ENCODE measurements around the gene DESI2. TPM values are rescaled to one million over a fixed set of nuclear protein-coding genes. Genes with fewer than 3 reads are reported as not detected.

The DESI2 gene
- total RNA-seq, result 10 to 100 TPM; 24.1 to 30.5 (median 25.4) TPM
- 32.2 TPM for total RNA-seq (2013)

- no peaks in the 10 kb centered on the region for H3K9me3 Mint-ChIP-seq
- under 1% methylated on average over 81 of the region's 81 CpGs for WGBS (ENCODE audit: insufficient coverage)
- Histone ChIP-seq H3K4me1 (ENCODE audit: control insufficient read depth, insufficient read depth, low read length) (peaks cover 14% of the 10 kb centered on the region), H3K36me3 (ENCODE audit: control insufficient read depth, insufficient read depth, low read length) (peaks cover 5% of the 10 kb centered on the region), H3K9me3 (ENCODE audit: control insufficient read depth, insufficient read depth, low read length) (no peaks in the 10 kb centered on the region), H3K27me3 (ENCODE audit: control insufficient read depth, insufficient read depth, low read length) (no peaks in the 10 kb centered on the region), H3K4me3 (ENCODE audit: low read length) (peak within 1 kb of the TSS; percentile 90), H3K27ac (ENCODE audit: low read length) (peak within 1 kb of the TSS; percentile 76)
- DNase-seq (peak; percentile 96 to 99), ATAC-seq (peak; percentile 88 to 96 (median 88))
- H3K4me3 Mint-ChIP-seq, result peak within 1 kb of the TSS; percentile 77
- peaks cover 18 to 21% of the 10 kb centered on the region in 2 donors for H3K4me1 Mint-ChIP-seq
- H3K36me3 Mint-ChIP-seq, result peaks cover 6% of the 10 kb centered on the region
- H3K27ac Mint-ChIP-seq, result peak within 1 kb of the TSS in 1 of 2 donors; percentile 75
- TF ChIP-seq CTCF (IDR thresholded peaks at IDR 0.05), result peak; percentile 48
- H3K27me3 Mint-ChIP-seq (ENCODE audit: low read depth in 2 of 2), result peaks cover 0 to 4% of the 10 kb centered on the region in 2 donors
- intact Hi-C loops (cut with micrococcal nuclease), result loop anchor here (1.0 to 2.0 kb wide), 6 partner anchors 182 to 1398 kb away; partner anchors contain the start of genes CEP170 and COX20
Observed at GRCh38 chr1:244652623-244653438, at the start of gene DESI2. Gene DESI2 (plus strand): TSS chr1:244653126. CDS start chr1:244653314, 188 bp downstream.

GRCh38 chr1:244603498-244603897, 49.4 kb upstream of the DESI2 start:
- ATAC-seq, result peak; percentile 38 to 69 (median 63)
- Mint-ChIP-seq H3K36me3 (no peaks in the 10 kb centered on the region), H3K9me3 (no peaks in the 10 kb centered on the region), H3K27ac (no peak overlapping the region), H3K4me1 (no peaks in the 10 kb centered on the region), H3K4me3 (no peak overlapping the region), H3K27me3 (ENCODE audit: low read depth in 2 of 2) (peaks cover 8 to 18% of the 10 kb centered on the region in 2 donors)
- Histone ChIP-seq H3K36me3 (ENCODE audit: control insufficient read depth, insufficient read depth, low read length) (no peaks in the 10 kb centered on the region), H3K4me3 (ENCODE audit: low read length) (no peak overlapping the region), H3K4me1 (ENCODE audit: control insufficient read depth, insufficient read depth, low read length) (no peaks in the 10 kb centered on the region), H3K9me3 (ENCODE audit: control insufficient read depth, insufficient read depth, low read length) (no peaks in the 10 kb centered on the region), H3K27me3 (ENCODE audit: control insufficient read depth, insufficient read depth, low read length) (no peaks in the 10 kb centered on the region), H3K27ac (ENCODE audit: low read length) (no peak overlapping the region)
- DNase-seq, result peak in 1 of 2 donors; percentile 62
- TF ChIP-seq CTCF (IDR thresholded peaks at IDR 0.05), result peak; percentile 89
- intact Hi-C loops (cut with micrococcal nuclease), result loop anchor here (1.0 kb wide), 2 partner anchors 194 to 439 kb away; no protein-coding TSS in a partner anchor

GRCh38 chr1:244605835-244606370, 47.0 kb upstream of the DESI2 start:
- H3K4me1 Mint-ChIP-seq, result no peaks in the 10 kb centered on the region
- H3K27me3 Mint-ChIP-seq (ENCODE audit: low read depth in 2 of 2), result peaks cover 6% of the 10 kb centered on the region in 2 donors
- no peak overlapping the region for H3K27ac Mint-ChIP-seq
- H3K4me3 Mint-ChIP-seq, result no peak overlapping the region
- no peaks in the 10 kb centered on the region for H3K9me3 Mint-ChIP-seq
- H3K4me3 ChIP-seq (ENCODE audit: low read length), result no peak overlapping the region
- no peaks in the 10 kb centered on the region for H3K27me3 ChIP-seq (ENCODE audit: control insufficient read depth, insufficient read depth, low read length)
- no peak for TF ChIP-seq CTCF (IDR thresholded peaks at IDR 0.05)
- intact Hi-C loops (cut with micrococcal nuclease), result no loop called here
- DNase-seq (no peak), ATAC-seq (no peak)
- H3K4me1 ChIP-seq (ENCODE audit: control insufficient read depth, insufficient read depth, low read length), result no peaks in the 10 kb centered on the region
- 90% methylated on average over 5 of the region's 6 CpGs for whole genome bisulfite sequencing (ENCODE audit: insufficient coverage)
- H3K27ac ChIP-seq (ENCODE audit: low read length), result no peak overlapping the region
- H3K36me3 ChIP-seq (ENCODE audit: control insufficient read depth, insufficient read depth, low read length), result no peaks in the 10 kb centered on the region
- H3K9me3 ChIP-seq (ENCODE audit: control insufficient read depth, insufficient read depth, low read length), result no peaks in the 10 kb centered on the region
- H3K36me3 Mint-ChIP-seq, result no peaks in the 10 kb centered on the region
